CD4-positive, alpha-beta T cell treated with Interleukin-1 beta for 1 hour (primary cell): ENCODE results near the gene ITM2C.
A peak's percentile ranks its signal among the peaks of the same experiment; 100 is the strongest.

Experiments
- DNase-seq, 2 donors: peaks; one replicate each; pipeline ENCODE4 v3.0.0-alpha.2; 2020 to 2022

ITM2C gene

GRCh38 chr2:230873661-230874401 lies 9.1 kb downstream of the ITM2C start:
- DNase-seq: peak in 1 of 2 donors; percentile 61

- DNase-seq: no peak
These were observed 9.7 kb downstream of the ITM2C start for GRCh38 chr2:230874456-230874855.

GRCh38 chr2:230874876-230875275 lies 10.1 kb downstream of the ITM2C start:
- no peak for DNase-seq

- no peak for DNase-seq
These were observed 10.9 kb downstream of the ITM2C start for GRCh38 chr2:230875347-230876315.

- DNase-seq: no peak
These were observed 12.5 kb downstream of the ITM2C start for GRCh38 chr2:230877116-230877758.

GRCh38 chr2:230877759-230878598 lies 13.2 kb downstream of the ITM2C start:
- DNase-seq: peak; percentile 62

- no peak for DNase-seq
These were observed 14.0 kb downstream of the ITM2C start for GRCh38 chr2:230878599-230879188.

- no peak for DNase-seq
These were observed 14.6 kb downstream of the ITM2C start for GRCh38 chr2:230879271-230879882.

- no peak for DNase-seq
These were observed 15.1 kb downstream of the ITM2C start for GRCh38 chr2:230879891-230880290.

- no peak for DNase-seq
These were observed 17.1 kb downstream of the ITM2C start for GRCh38 chr2:230881840-230882239.

GRCh38 chr2:230885463-230886130 lies 20.9 kb downstream of the ITM2C start:
- DNase-seq: peak in 1 of 2 donors; percentile 41

- DNase-seq: no peak
These were observed 21.5 kb downstream of the ITM2C start for GRCh38 chr2:230886206-230886605.

GRCh38 chr2:230886671-230887071 lies 21.9 kb downstream of the ITM2C start:
- DNase-seq: no peak

- DNase-seq: no peak
These were observed 22.6 kb downstream of the ITM2C start for GRCh38 chr2:230887342-230887741.

- DNase-seq: no peak
These were observed 24.2 kb downstream of the ITM2C start for GRCh38 chr2:230888824-230889400.

GRCh38 chr2:230889911-230890601 lies 25.3 kb downstream of the ITM2C start:
- DNase-seq: no peak

- no peak for DNase-seq
These were observed 25.9 kb downstream of the ITM2C start for GRCh38 chr2:230890646-230891045.

- DNase-seq: no peak
These were observed 26.3 kb downstream of the ITM2C start for GRCh38 chr2:230891064-230891463.

- no peak for DNase-seq
These were observed 26.8 kb downstream of the ITM2C start for GRCh38 chr2:230891509-230891908.

GRCh38 chr2:230893338-230893737 lies 28.6 kb downstream of the ITM2C start:
- DNase-seq: no peak
